ENCODE results near the gene RYR2. TPM values are rescaled to one million over a fixed set of nuclear protein-coding genes. Genes with fewer than 3 reads are reported as not detected.
"Not testable (repeated sequence)": the region's sequence is repeated elsewhere in the genome, so short reads cannot be mapped to it uniquely, and the experiment has no call there.

RYR2 gene
- total RNA-seq, 2 experiments from 2014 or later = not detected

GRCh38 chr1:237149857-237150256, 107.9 kb downstream of the RYR2 start:
- H3K27me3 Mint-ChIP-seq = no peaks in the 10 kb centered on the region
- H3K36me3 Mint-ChIP-seq (ENCODE audit: low read depth) = no peaks in the 10 kb centered on the region
- H3K9me3 Mint-ChIP-seq = no peaks in the 10 kb centered on the region
- H3K27ac Mint-ChIP-seq = no peak overlapping the region
- H3K4me1 Mint-ChIP-seq = no peaks in the 10 kb centered on the region
- ChIA-PET CTCF (no interaction called here), POLR2A (no interaction called here)
- no peak overlapping the region for H3K4me3 Mint-ChIP-seq
- DNase-seq = no peak

GRCh38 chr1:237151979-237152378, 110.0 kb downstream of the RYR2 start:
- DNase-seq; H3K27me3 Mint-ChIP-seq; CTCF ChIA-PET; H3K9me3 Mint-ChIP-seq; POLR2A ChIA-PET; H3K4me1 Mint-ChIP-seq; H3K36me3 Mint-ChIP-seq (ENCODE audit: low read depth); H3K27ac Mint-ChIP-seq; H3K4me3 Mint-ChIP-seq: not testable (repeated sequence)

GRCh38 chr1:237152506-237153335, 110.7 kb downstream of the RYR2 start:
- Mint-ChIP-seq H3K4me1 (no peaks in the 10 kb centered on the region), H3K27me3 (no peaks in the 10 kb centered on the region), H3K9me3 (no peaks in the 10 kb centered on the region), H3K36me3 (ENCODE audit: low read depth) (no peaks in the 10 kb centered on the region), H3K4me3 (no peak overlapping the region), H3K27ac (no peak overlapping the region)
- DNase-seq = no peak
- CTCF ChIA-PET = no interaction called here
- POLR2A ChIA-PET = no interaction called here

GRCh38 chr1:237154157-237154556, 112.2 kb downstream of the RYR2 start:
- DNase-seq = no peak
- ChIA-PET POLR2A (no interaction called here), CTCF (no interaction called here)
- no peaks in the 10 kb centered on the region for H3K27me3 Mint-ChIP-seq
- no peaks in the 10 kb centered on the region for H3K9me3 Mint-ChIP-seq
- H3K4me3 Mint-ChIP-seq = no peak overlapping the region
- H3K4me1 Mint-ChIP-seq = no peaks in the 10 kb centered on the region
- H3K27ac Mint-ChIP-seq = no peak overlapping the region
- H3K36me3 Mint-ChIP-seq (ENCODE audit: low read depth) = no peaks in the 10 kb centered on the region

GRCh38 chr1:237164406-237165352, 122.7 kb downstream of the RYR2 start:
- no peaks in the 10 kb centered on the region for H3K27me3 Mint-ChIP-seq
- H3K36me3 Mint-ChIP-seq (ENCODE audit: low read depth) = no peaks in the 10 kb centered on the region
- POLR2A ChIA-PET = no interaction called here
- CTCF ChIA-PET = no interaction called here
- H3K27ac Mint-ChIP-seq = no peak overlapping the region
- no peaks in the 10 kb centered on the region for H3K9me3 Mint-ChIP-seq
- no peak overlapping the region for H3K4me3 Mint-ChIP-seq
- DNase-seq = no peak
- H3K4me1 Mint-ChIP-seq = no peaks in the 10 kb centered on the region

- H3K4me3 Mint-ChIP-seq = no peak overlapping the region
- ChIA-PET POLR2A (no interaction called here), CTCF (no interaction called here)
- DNase-seq = no peak
- no peaks in the 10 kb centered on the region for H3K9me3 Mint-ChIP-seq
- H3K36me3 Mint-ChIP-seq (ENCODE audit: low read depth) = no peaks in the 10 kb centered on the region
- H3K27me3 Mint-ChIP-seq = no peaks in the 10 kb centered on the region
- H3K4me1 Mint-ChIP-seq = no peaks in the 10 kb centered on the region
- H3K27ac Mint-ChIP-seq = no peak overlapping the region
Measured at GRCh38 chr1:237166086-237166485, 124.1 kb downstream of the RYR2 start.

- DNase-seq = no peak
- H3K9me3 Mint-ChIP-seq = no peaks in the 10 kb centered on the region
- no peak overlapping the region for H3K27ac Mint-ChIP-seq
- H3K27me3 Mint-ChIP-seq = no peaks in the 10 kb centered on the region
- H3K36me3 Mint-ChIP-seq (ENCODE audit: low read depth) = no peaks in the 10 kb centered on the region
- no peaks in the 10 kb centered on the region for H3K4me1 Mint-ChIP-seq
- POLR2A ChIA-PET = no interaction called here
- no peak overlapping the region for H3K4me3 Mint-ChIP-seq
- CTCF ChIA-PET = no interaction called here
Measured at GRCh38 chr1:237166593-237167101, 124.7 kb downstream of the RYR2 start.

GRCh38 chr1:237170149-237170548, 128.2 kb downstream of the RYR2 start:
- Mint-ChIP-seq H3K9me3 (no peaks in the 10 kb centered on the region), H3K27ac (no peak overlapping the region), H3K4me1 (no peaks in the 10 kb centered on the region), H3K36me3 (ENCODE audit: low read depth) (no peaks in the 10 kb centered on the region), H3K4me3 (no peak overlapping the region), H3K27me3 (no peaks in the 10 kb centered on the region)
- POLR2A ChIA-PET = no interaction called here
- CTCF ChIA-PET = no interaction called here
- DNase-seq = no peak

- Mint-ChIP-seq H3K27me3 (no peaks in the 10 kb centered on the region), H3K36me3 (ENCODE audit: low read depth) (no peaks in the 10 kb centered on the region), H3K27ac (no peak overlapping the region), H3K9me3 (no peaks in the 10 kb centered on the region), H3K4me3 (no peak overlapping the region), H3K4me1 (no peaks in the 10 kb centered on the region)
- ChIA-PET POLR2A (no interaction called here), CTCF (no interaction called here)
- DNase-seq = no peak
Measured at GRCh38 chr1:237171454-237172117, 129.6 kb downstream of the RYR2 start.

GRCh38 chr1:237172118-237172485, 130.1 kb downstream of the RYR2 start:
- no peaks in the 10 kb centered on the region for H3K9me3 Mint-ChIP-seq
- H3K4me1 Mint-ChIP-seq = no peaks in the 10 kb centered on the region
- no peak overlapping the region for H3K4me3 Mint-ChIP-seq
- ChIA-PET POLR2A (no interaction called here), CTCF (no interaction called here)
- H3K36me3 Mint-ChIP-seq (ENCODE audit: low read depth) = no peaks in the 10 kb centered on the region
- DNase-seq = no peak
- H3K27ac Mint-ChIP-seq = no peak overlapping the region
- H3K27me3 Mint-ChIP-seq = no peaks in the 10 kb centered on the region

- H3K36me3 Mint-ChIP-seq (ENCODE audit: low read depth) = no peaks in the 10 kb centered on the region
- H3K9me3 Mint-ChIP-seq = no peaks in the 10 kb centered on the region
- DNase-seq = no peak
- no peaks in the 10 kb centered on the region for H3K4me1 Mint-ChIP-seq
- no peak overlapping the region for H3K27ac Mint-ChIP-seq
- ChIA-PET POLR2A (no interaction called here), CTCF (no interaction called here)
- no peak overlapping the region for H3K4me3 Mint-ChIP-seq
- H3K27me3 Mint-ChIP-seq = peaks cover 2% of the 10 kb centered on the region
Measured at GRCh38 chr1:237179503-237179902, 137.5 kb downstream of the RYR2 start.

- Mint-ChIP-seq H3K27me3 (peaks cover 2% of the 10 kb centered on the region), H3K9me3 (no peaks in the 10 kb centered on the region), H3K36me3 (ENCODE audit: low read depth) (no peaks in the 10 kb centered on the region), H3K4me3 (no peak overlapping the region), H3K4me1 (no peaks in the 10 kb centered on the region), H3K27ac (no peak overlapping the region)
- ChIA-PET CTCF (no interaction called here), POLR2A (no interaction called here)
- DNase-seq = no peak
Measured at GRCh38 chr1:237180256-237180655, 138.3 kb downstream of the RYR2 start.

GRCh38 chr1:237181743-237182317, 139.8 kb downstream of the RYR2 start:
- H3K36me3 Mint-ChIP-seq (ENCODE audit: low read depth) = no peaks in the 10 kb centered on the region
- H3K27me3 Mint-ChIP-seq = peaks cover 2% of the 10 kb centered on the region
- no peak for DNase-seq
- H3K4me3 Mint-ChIP-seq = no peak overlapping the region
- H3K27ac Mint-ChIP-seq = no peak overlapping the region
- ChIA-PET POLR2A (no interaction called here), CTCF (no interaction called here)
- no peaks in the 10 kb centered on the region for H3K9me3 Mint-ChIP-seq
- H3K4me1 Mint-ChIP-seq = no peaks in the 10 kb centered on the region

Measured in activated CD4-positive, alpha-beta T cell treated with anti-CD3 and anti-CD28 coated beads, Interleukin-2, amount 10 ng/mL, durations not matched to agents 7 days and 5 days (primary cell).